Mesothelial cell of epicardium (in vitro differentiated cells): ENCODE data around the gene REEP2. TPM values are rescaled to one million over a fixed set of nuclear protein-coding genes. Genes with fewer than 3 reads are reported as not detected.
"Not testable (repeated sequence)": the region's sequence is repeated elsewhere in the genome, so short reads cannot be mapped to it uniquely, and the experiment has no call there.

ENCODE experiments used
- DNase-seq, 2 experiments: peaks; one replicate each; pipeline ENCODE4 v3.0.0; 2021; ENCODE audit warnings: low spot score in 2 of 2; ENCODE audit not compliant: unreplicated experiment in 2 of 2
- H3K27ac Mint-ChIP-seq: 2 replicates; pipeline ENCODE4 v1.8.0; 2021; ENCODE audit warnings: mixed read lengths
- H3K27me3 Mint-ChIP-seq: 2 replicates; pipeline ENCODE4 v1.8.0; 2021; ENCODE audit warnings: low read depth, mixed read lengths
- H3K36me3 Mint-ChIP-seq: 2 replicates; pipeline ENCODE4 v1.8.0; 2021; ENCODE audit warnings: mixed read lengths
- H3K4me1 Mint-ChIP-seq: 2 replicates; pipeline ENCODE4 v1.8.0; 2021; ENCODE audit warnings: mixed read lengths
- H3K4me3 Mint-ChIP-seq: 2 replicates; pipeline ENCODE4 v1.8.0; 2021; ENCODE audit warnings: mild to moderate bottlenecking, moderate library complexity, mixed read lengths
- H3K9me3 Mint-ChIP-seq: 2 replicates; pipeline ENCODE4 v1.8.0; 2021; ENCODE audit warnings: mixed read lengths
- CTCF ChIP-seq: fragments of 200-600 bp; sonication (generic); IDR thresholded peaks from one replicate; pipeline ENCODE4 v1.5.0; 2021; ENCODE audit warnings: antibody characterized with exemption; ENCODE audit not compliant: unreplicated experiment
- total RNA-seq: library from RNA; stranded (reverse); gene quantifications from 3 replicates; pipeline ENCODE4 v1.2.1, GENCODE V29; 2021

REEP2 gene
- total RNA-seq, 1 donor from 2014 or later: 15.6 TPM

- Mint-ChIP-seq H3K27ac (no peak overlapping the region), H3K27me3 (peaks cover 28% of the 10 kb centered on the region), H3K4me3 (no peak overlapping the region), H3K9me3 (no peaks in the 10 kb centered on the region), H3K36me3 (peaks cover 22% of the 10 kb centered on the region), H3K4me1 (peaks cover 24% of the 10 kb centered on the region)
- peak in 1 of 2 experiments; percentile 47 for DNase-seq
- no peak for TF ChIP-seq CTCF
These were observed 31.6 kb downstream of the REEP2 start for GRCh38 chr5:138470322-138471051.

DNA sequence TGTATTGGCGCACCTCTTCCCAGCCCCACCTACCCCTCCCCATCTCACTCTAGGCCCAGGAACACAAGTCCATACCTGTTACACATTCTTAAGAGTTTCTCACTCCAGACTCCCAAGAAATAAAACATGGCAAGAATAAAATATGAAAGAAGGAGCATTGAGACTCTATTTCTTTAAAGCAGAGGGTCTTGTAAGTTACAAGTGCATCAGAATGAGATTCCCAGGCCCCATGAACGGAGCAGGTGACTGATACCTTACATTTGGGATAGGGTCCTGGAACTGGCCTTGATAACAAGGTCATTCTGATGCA, 32.1 kb downstream of the REEP2 start:
- no peak for TF ChIP-seq CTCF
- Mint-ChIP-seq H3K36me3 (peaks cover 22% of the 10 kb centered on the region), H3K27ac (no peak overlapping the region), H3K9me3 (no peaks in the 10 kb centered on the region), H3K4me3 (no peak overlapping the region), H3K4me1 (peaks cover 24% of the 10 kb centered on the region), H3K27me3 (peaks cover 28% of the 10 kb centered on the region)
- no peak for DNase-seq

DNA sequence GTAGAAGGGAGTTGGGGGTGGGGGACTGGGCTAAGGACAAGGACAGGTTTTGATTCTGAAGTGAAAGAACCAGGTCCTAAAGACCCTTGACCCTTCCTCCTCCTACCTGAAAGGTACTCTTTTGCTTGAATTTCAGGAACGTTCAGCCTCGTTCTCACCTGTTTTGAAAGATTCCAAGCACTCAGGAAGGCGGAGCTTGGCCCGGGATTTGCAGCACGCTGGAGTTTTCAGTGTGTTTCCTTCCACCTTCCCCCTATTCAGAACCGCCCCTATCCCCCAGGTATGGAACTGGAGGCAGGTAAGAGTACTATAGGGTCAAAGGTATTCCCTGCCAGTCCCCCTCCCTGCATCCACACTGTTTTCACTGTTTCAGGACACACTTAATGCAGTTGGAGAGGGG, 33.5 kb downstream of the REEP2 start:
- no peak for DNase-seq
- Mint-ChIP-seq H3K4me3 (no peak overlapping the region), H3K27ac (no peak overlapping the region), H3K9me3 (no peaks in the 10 kb centered on the region), H3K27me3 (peaks cover 16% of the 10 kb centered on the region), H3K4me1 (peaks cover 14% of the 10 kb centered on the region), H3K36me3 (peaks cover 13% of the 10 kb centered on the region)
- no peak for TF ChIP-seq CTCF

DNA sequence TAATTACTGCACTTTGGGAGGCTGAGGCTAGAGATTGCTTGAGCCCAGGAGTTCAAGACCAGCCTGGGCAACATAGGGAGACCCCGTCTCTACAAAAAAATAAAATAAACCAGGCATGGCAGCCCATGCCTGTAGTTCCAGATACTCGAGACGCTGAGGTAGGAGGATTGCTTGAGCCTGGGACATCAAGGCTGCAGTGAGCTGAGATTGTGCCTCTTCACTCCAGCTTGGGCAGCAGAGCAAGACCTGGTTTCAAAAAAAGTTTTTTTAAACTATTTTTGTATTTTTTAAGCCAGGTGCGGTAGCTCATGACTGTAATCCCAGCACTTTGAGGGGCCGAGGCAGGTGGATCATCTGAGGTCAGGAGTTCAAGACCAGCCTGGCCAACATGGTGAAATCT, 34.3 kb downstream of the REEP2 start:
- not testable (repeated sequence) for H3K27ac Mint-ChIP-seq, H3K4me3 Mint-ChIP-seq, DNase-seq, H3K9me3 Mint-ChIP-seq, H3K27me3 Mint-ChIP-seq, H3K36me3 Mint-ChIP-seq
- peaks cover 11% of the 10 kb centered on the region for H3K4me1 Mint-ChIP-seq

GRCh38 chr5:138476918-138477317, 38.1 kb downstream of the REEP2 start:
- H3K4me1 Mint-ChIP-seq: peaks cover 6% of the 10 kb centered on the region
- no peaks in the 10 kb centered on the region for H3K9me3 Mint-ChIP-seq
- no peak overlapping the region for H3K4me3 Mint-ChIP-seq
- no peak for TF ChIP-seq CTCF
- H3K36me3 Mint-ChIP-seq: no peaks in the 10 kb centered on the region
- peaks cover 4% of the 10 kb centered on the region for H3K27me3 Mint-ChIP-seq
- DNase-seq: no peak
- H3K27ac Mint-ChIP-seq: no peak overlapping the region

DNA sequence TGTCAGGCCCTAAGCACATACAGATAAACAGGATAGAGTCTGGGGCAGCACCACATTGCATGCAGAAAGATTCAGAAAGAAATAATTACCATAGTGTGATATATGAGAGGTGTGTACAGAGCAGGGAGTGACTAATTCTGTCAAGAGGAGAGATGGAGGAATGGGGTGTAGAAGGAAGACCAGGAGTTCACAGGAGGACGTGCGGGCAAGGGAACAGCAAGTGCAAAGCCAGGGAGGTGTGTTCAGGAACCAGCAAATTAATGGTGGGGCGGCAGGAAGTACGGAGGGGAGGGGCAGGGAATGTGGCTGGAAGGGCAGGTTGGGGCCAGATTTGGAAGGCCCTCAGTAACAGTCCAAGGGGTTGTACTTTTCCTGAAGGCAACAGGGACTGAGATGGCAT, 43.8 kb downstream of the REEP2 start:
- Mint-ChIP-seq H3K4me3 (no peak overlapping the region), H3K4me1 (peaks cover 2% of the 10 kb centered on the region), H3K27me3 (no peaks in the 10 kb centered on the region), H3K9me3 (no peaks in the 10 kb centered on the region), H3K27ac (no peak overlapping the region), H3K36me3 (no peaks in the 10 kb centered on the region)
- DNase-seq: no peak
- TF ChIP-seq CTCF: no peak
